H9 (cell line): Measurements from ENCODE around the gene IGF2. TPM values are rescaled to one million over a fixed set of nuclear protein-coding genes. Genes with fewer than 3 reads are reported as not detected.

Source experiments
- DNase-seq: peaks from one replicate; pipeline ENCODE4 v3.0.0-alpha.2; 2017
- H2AFZ ChIP-seq: one replicate; pipeline ENCODE4 v1.6.1; 2013; ENCODE audit warnings: mild to moderate bottlenecking, low read length, control low read depth, moderate library complexity
- H2AK5ac ChIP-seq: 2 replicates; pipeline ENCODE4 v1.6.1; 2013; ENCODE audit warnings: low read length, control low read depth, mixed read lengths; ENCODE audit not compliant: insufficient read length
- H2BK120ac ChIP-seq: one replicate; pipeline ENCODE4 v1.6.1; 2013; ENCODE audit warnings: low read depth, mild to moderate bottlenecking, low read length, control low read depth, inconsistent platforms; ENCODE audit not compliant: poor library complexity, severe bottlenecking
- H2BK12ac ChIP-seq: 2 replicates; pipeline ENCODE4 v1.6.1; 2013; ENCODE audit warnings: low read length, control low read depth, mixed read lengths, low read depth; ENCODE audit not compliant: insufficient read length
- H2BK15ac ChIP-seq: 2 replicates; pipeline ENCODE4 v1.6.1; 2013; ENCODE audit warnings: low read depth, low read length, control low read depth
- H2BK20ac ChIP-seq: one replicate; pipeline ENCODE4 v1.6.1; 2013; ENCODE audit warnings: low read depth, mild to moderate bottlenecking, low read length, control low read depth, inconsistent platforms; ENCODE audit not compliant: poor library complexity, severe bottlenecking
- H2BK5ac ChIP-seq: 2 replicates; pipeline ENCODE4 v1.6.1; 2013; ENCODE audit warnings: low read length, control low read depth, mixed read lengths; ENCODE audit not compliant: insufficient read length
- H3K14ac ChIP-seq: 2 replicates; pipeline ENCODE4 v1.6.1; 2013; ENCODE audit warnings: low read length, control low read depth; ENCODE audit not compliant: insufficient read depth
- H3K18ac ChIP-seq: 2 replicates; pipeline ENCODE4 v1.6.1; 2013; ENCODE audit warnings: low read depth, mild to moderate bottlenecking, mixed read lengths, low read length, control low read depth; ENCODE audit not compliant: insufficient read length
- H3K23ac ChIP-seq: 2 replicates; pipeline ENCODE4 v1.6.1; 2013; ENCODE audit warnings: low read length, control low read depth, mixed read lengths, low read depth; ENCODE audit not compliant: insufficient read length
- H3K23me2 ChIP-seq: 2 replicates; pipeline ENCODE4 v1.6.1; 2013; ENCODE audit warnings: low read depth, mild to moderate bottlenecking, mixed read lengths, low read length, control low read depth; ENCODE audit not compliant: insufficient read length, poor library complexity, severe bottlenecking
- H3K27ac ChIP-seq: 2 replicates; pipeline ENCODE4 v1.5.1; 2013; ENCODE audit warnings: low read length, control low read depth, mixed read lengths, low read depth; ENCODE audit not compliant: insufficient read length
- H3K27me3 ChIP-seq: 2 replicates; pipeline ENCODE4 v1.6.1; 2013; ENCODE audit warnings: low read length, control low read depth, inconsistent platforms; ENCODE audit not compliant: insufficient read depth
- H3K4ac ChIP-seq: 2 replicates; pipeline ENCODE4 v1.6.1; 2013; ENCODE audit warnings: low read depth, mild to moderate bottlenecking, control low read depth, inconsistent platforms, low read length, moderate library complexity
- H3K4me1 ChIP-seq: 2 replicates; pipeline ENCODE4 v1.6.1; 2013; ENCODE audit warnings: low read length, control low read depth, inconsistent platforms; ENCODE audit not compliant: insufficient read depth
- H3K4me2 ChIP-seq: 2 replicates; pipeline ENCODE4 v1.6.1; 2013; ENCODE audit warnings: low read length, control low read depth, mixed read lengths; ENCODE audit not compliant: insufficient read length, insufficient read depth
- H3K56ac ChIP-seq: 2 replicates; pipeline ENCODE4 v1.6.1; 2013; ENCODE audit warnings: low read depth, mild to moderate bottlenecking, mixed read lengths, low read length, control low read depth; ENCODE audit not compliant: insufficient read length
- H3K79me1 ChIP-seq: 2 replicates; pipeline ENCODE4 v1.6.1; 2013; ENCODE audit warnings: low read depth, mild to moderate bottlenecking, moderate library complexity, low read length, control low read depth, inconsistent platforms; ENCODE audit not compliant: insufficient read depth, poor library complexity, severe bottlenecking
- H3K79me2 ChIP-seq: 2 replicates; pipeline ENCODE4 v1.6.1; 2013; ENCODE audit warnings: low read length, control low read depth, inconsistent platforms; ENCODE audit not compliant: insufficient read depth
- H3K9ac ChIP-seq: 2 replicates; pipeline ENCODE4 v1.6.1; 2013; ENCODE audit warnings: low read length, control low read depth, mixed read lengths; ENCODE audit not compliant: insufficient read length; ENCODE audit errors: extremely low read depth
- H3K9me3 ChIP-seq: one replicate; pipeline ENCODE4 v1.6.1; 2013; ENCODE audit warnings: low read depth, low read length, inconsistent platforms; ENCODE audit not compliant: control insufficient read depth
- H3T11ph ChIP-seq: one replicate; pipeline ENCODE4 v1.6.1; 2013; ENCODE audit warnings: mild to moderate bottlenecking, low read length, control low read depth, inconsistent platforms
- H4K20me1 ChIP-seq: one replicate; pipeline ENCODE4 v1.6.1; 2013; ENCODE audit not compliant: control insufficient read depth, insufficient read length, insufficient read depth
- H4K5ac ChIP-seq: 2 replicates; pipeline ENCODE4 v1.6.1; 2013; ENCODE audit warnings: low read depth, mild to moderate bottlenecking, mixed read lengths, low read length, control low read depth; ENCODE audit not compliant: insufficient read length
- H4K8ac ChIP-seq: replicated peaks from 2 replicates; pipeline ENCODE4 v1.6.1; 2013; ENCODE audit warnings: low read length, control low read depth, mixed read lengths, low read depth; ENCODE audit not compliant: insufficient read length
- H4K91ac ChIP-seq: 2 replicates; pipeline ENCODE4 v1.6.1; 2013; ENCODE audit warnings: low read depth, mild to moderate bottlenecking, moderate library complexity, mixed read lengths, low read length, control low read depth; ENCODE audit not compliant: insufficient read length
- H3K27ac Mint-ChIP-seq, 3 experiments: 2 replicates in 2 of 3; 3 replicates in 1 of 3; pipeline ENCODE4 v1.8.0; 2020 to 2021; ENCODE audit warnings: mixed read lengths in 3 of 3, mild to moderate bottlenecking in 1 of 3, moderate library complexity in 1 of 3
- H3K27me3 Mint-ChIP-seq: 2 replicates; pipeline ENCODE4 v1.8.0; 2021; ENCODE audit warnings: low read depth, mild to moderate bottlenecking, moderate library complexity, mixed read lengths
- H3K36me3 Mint-ChIP-seq, 3 experiments: 2 replicates in 2 of 3; 3 replicates in 1 of 3; pipeline ENCODE4 v1.8.0; 2020 to 2021; ENCODE audit warnings: low read depth in 3 of 3, mixed read lengths in 3 of 3; ENCODE audit not compliant: insufficient read depth in 1 of 3
- H3K4me1 Mint-ChIP-seq, 2 experiments: 2 replicates each; pipeline ENCODE4 v1.8.0; 2020; ENCODE audit warnings: mixed read lengths in 2 of 2
- H3K4me3 Mint-ChIP-seq, 2 experiments: 2 replicates in 1 of 2; 3 replicates in 1 of 2; pipeline ENCODE4 v1.8.0; 2020 to 2021; ENCODE audit warnings: mild to moderate bottlenecking in 2 of 2, mixed read lengths in 2 of 2, moderate library complexity in 1 of 2
- H3K9me3 Mint-ChIP-seq, 2 experiments: 2 replicates in 1 of 2; 3 replicates in 1 of 2; pipeline ENCODE4 v1.8.0; 2020; ENCODE audit warnings: mild to moderate bottlenecking in 2 of 2, mixed read lengths in 2 of 2, moderate library complexity in 1 of 2
- WGBS: extraction: QIAGEN DNeasy Blood & Tissue Kit; methylation state at CpG from one replicate; pipeline ENCODE4 v1.1.7; 2013; ENCODE audit warnings: missing lambda C conversion rate, low lambda C conversion rate, mixed read lengths; ENCODE audit not compliant: insufficient read length; ENCODE audit errors: extremely low coverage; 5-methylcytosine and 5-hydroxymethylcytosine counted together
- total RNA-seq: library from RNA; stranded (reverse); gene quantifications from 2 replicates; pipeline ENCODE4 v1.2.1, GENCODE V29; 2021
- TF ChIP-seq, protein P1 (sequence below): fragments of 200-600 bp; sonication (generic); conservative IDR thresholded peaks from 3 replicates; pipeline ENCODE4 v1.8.0; 2021; ENCODE audit warnings: antibody characterized with exemption, mild to moderate bottlenecking

Gene IGF2
- total RNA-seq, 1 experiment from 2014 or later: 2.8 TPM

- Histone ChIP-seq H4K20me1 (no peaks in the 10 kb centered on the region), H3K23me2 (no peaks in the 10 kb centered on the region), H4K5ac (no peak overlapping the region), H3K23ac (no peak overlapping the region), H3K14ac (no peak overlapping the region), H2BK15ac (no peak overlapping the region), H3K4me1 (no peaks in the 10 kb centered on the region), H3K18ac (no peak overlapping the region), H2BK5ac (no peak overlapping the region), H3K4me2 (no peak overlapping the region), H3K56ac (no peak overlapping the region), H4K91ac (no peak overlapping the region), H3K79me1 (no peaks in the 10 kb centered on the region), H3K27ac (no peak overlapping the region), H2BK120ac (no peak overlapping the region), H3K27me3 (no peaks in the 10 kb centered on the region), H2BK12ac (no peak overlapping the region), H2AFZ (no peak overlapping the region), H3K9me3 (no peaks in the 10 kb centered on the region), H4K8ac (no peak overlapping the region), H3T11ph (no peak overlapping the region), H3K9ac (no peak overlapping the region), H3K79me2 (no peaks in the 10 kb centered on the region), H2AK5ac (no peak overlapping the region), H2BK20ac (no peak overlapping the region), H3K4ac (no peak overlapping the region)
- Mint-ChIP-seq H3K36me3 (peaks cover 0 to 4% (median 0%) of the 10 kb centered on the region in 3 experiments; a peak in 3 of 7 replicates), H3K27ac (no peak overlapping the region), H3K4me3 (no peak overlapping the region), H3K4me1 (peaks cover 3 to 12% of the 10 kb centered on the region in 2 experiments), H3K27me3 (peaks cover 35% of the 10 kb centered on the region), H3K9me3 (no peaks in the 10 kb centered on the region; a peak in 1 of 5 replicates)
- WGBS: no CpG with 5 or more reads among the region's 18 CpGs
- TF ChIP-seq, protein P1, sequence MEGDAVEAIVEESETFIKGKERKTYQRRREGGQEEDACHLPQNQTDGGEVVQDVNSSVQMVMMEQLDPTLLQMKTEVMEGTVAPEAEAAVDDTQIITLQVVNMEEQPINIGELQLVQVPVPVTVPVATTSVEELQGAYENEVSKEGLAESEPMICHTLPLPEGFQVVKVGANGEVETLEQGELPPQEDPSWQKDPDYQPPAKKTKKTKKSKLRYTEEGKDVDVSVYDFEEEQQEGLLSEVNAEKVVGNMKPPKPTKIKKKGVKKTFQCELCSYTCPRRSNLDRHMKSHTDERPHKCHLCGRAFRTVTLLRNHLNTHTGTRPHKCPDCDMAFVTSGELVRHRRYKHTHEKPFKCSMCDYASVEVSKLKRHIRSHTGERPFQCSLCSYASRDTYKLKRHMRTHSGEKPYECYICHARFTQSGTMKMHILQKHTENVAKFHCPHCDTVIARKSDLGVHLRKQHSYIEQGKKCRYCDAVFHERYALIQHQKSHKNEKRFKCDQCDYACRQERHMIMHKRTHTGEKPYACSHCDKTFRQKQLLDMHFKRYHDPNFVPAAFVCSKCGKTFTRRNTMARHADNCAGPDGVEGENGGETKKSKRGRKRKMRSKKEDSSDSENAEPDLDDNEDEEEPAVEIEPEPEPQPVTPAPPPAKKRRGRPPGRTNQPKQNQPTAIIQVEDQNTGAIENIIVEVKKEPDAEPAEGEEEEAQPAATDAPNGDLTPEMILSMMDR: no peak
- DNase-seq: no peak
Observed at GRCh38 chr11:2091786-2092463, 47.3 kb downstream of the IGF2 start.
